OCI-LY1 (cell line): Measurements from ENCODE around the gene PDZD2.

ENCODE experiments used
- H2AFZ ChIP-seq: fragments of 200-600 bp; sonication (generic), shearing (Covaris generic); 2 replicates; pipeline ENCODE4 v1.6.0; 2014; ENCODE audit warnings: antibody characterized with exemption, mild to moderate bottlenecking, low read length
- H3F3A ChIP-seq: fragments of 200-600 bp; sonication (generic), shearing (Covaris generic); 2 replicates; pipeline ENCODE4 v1.6.0; 2014; ENCODE audit warnings: mild to moderate bottlenecking, antibody characterized with exemption, low read length, moderate library complexity; ENCODE audit not compliant: insufficient read depth
- H3K27ac ChIP-seq: fragments of 200-600 bp; sonication (generic); 2 replicates; pipeline ENCODE4 v1.5.1; 2014; ENCODE audit warnings: low read length, mixed run types, mild to moderate bottlenecking, low read depth; ENCODE audit not compliant: poor library complexity, severe bottlenecking
- H3K27me3 ChIP-seq: fragments of 200-600 bp; sonication (generic); 2 replicates; pipeline ENCODE4 v1.6.0; 2014; ENCODE audit warnings: antibody characterized with exemption, mild to moderate bottlenecking, low read length, moderate library complexity; ENCODE audit not compliant: insufficient read depth
- H3K36me3 ChIP-seq: fragments of 200-600 bp; sonication (generic); 2 replicates; pipeline ENCODE4 v1.6.1; 2014; ENCODE audit warnings: mild to moderate bottlenecking, antibody characterized with exemption, low read length, moderate library complexity, mixed read lengths; ENCODE audit not compliant: insufficient read depth
- H3K4me1 ChIP-seq: fragments of 200-600 bp; sonication (generic); 2 replicates; pipeline ENCODE4 v1.5.1; 2014; ENCODE audit warnings: mild to moderate bottlenecking, low read length, moderate library complexity; ENCODE audit not compliant: insufficient read depth, severe bottlenecking
- H3K4me2 ChIP-seq: fragments of 200-600 bp; sonication (generic), shearing (Covaris generic); 2 replicates; pipeline ENCODE4 v1.6.1; 2014; ENCODE audit warnings: low read length
- H3K4me3 ChIP-seq: fragments of 200-600 bp; sonication (generic); 2 replicates; pipeline ENCODE4 v1.5.1; 2014; ENCODE audit warnings: low read length, low read depth, mild to moderate bottlenecking, mixed read lengths; ENCODE audit not compliant: poor library complexity, severe bottlenecking
- H3K79me2 ChIP-seq: fragments of 200-600 bp; shearing (Covaris generic); 2 replicates; pipeline ENCODE4 v1.6.1; 2016; ENCODE audit warnings: mixed run types, low read length, mixed read lengths; ENCODE audit not compliant: insufficient read depth
- H3K9ac ChIP-seq: fragments of 200-600 bp; sonication (generic), shearing (Covaris generic); 2 replicates; pipeline ENCODE4 v1.6.1; 2014; ENCODE audit warnings: mild to moderate bottlenecking, low read length, mixed read lengths
- H3K9me2 ChIP-seq: fragments of 200-600 bp; sonication (generic), shearing (Covaris generic); 2 replicates; pipeline ENCODE4 v1.6.1; 2014; ENCODE audit warnings: low read depth, mild to moderate bottlenecking, low read length, mixed read lengths
- H3K9me3 ChIP-seq: fragments of 200-600 bp; shearing (Covaris generic); 2 replicates; pipeline ENCODE4 v1.6.1; 2014; ENCODE audit warnings: low read length, mixed read lengths
- H4K20me1 ChIP-seq: fragments of 200-600 bp; sonication (generic), shearing (Covaris generic); 2 replicates; pipeline ENCODE4 v1.6.0; 2016; ENCODE audit warnings: mild to moderate bottlenecking, low read length; ENCODE audit not compliant: insufficient read depth
- CTCF ChIP-seq: fragments of 200-600 bp; sonication (generic), shearing (Covaris generic); IDR thresholded peaks from 2 replicates; pipeline ENCODE4 v1.5.1; 2017; ENCODE audit warnings: mild to moderate bottlenecking, antibody characterized with exemption, low read length, moderate library complexity, mixed read lengths
- EZH2 ChIP-seq: fragments of 200-600 bp; sonication (generic), shearing (Covaris generic); IDR thresholded peaks from 2 replicates; pipeline ENCODE4 v1.8.0; 2017; ENCODE audit warnings: borderline replicate concordance, mixed run types, mild to moderate bottlenecking, antibody characterized with exemption, low read length, moderate library complexity, mixed read lengths

The PDZD2 gene

GRCh38 chr5:31741496-31741895 lies 102.6 kb downstream of the PDZD2 start:
- Histone ChIP-seq H3F3A (no peaks in the 10 kb centered on the region), H3K36me3 (no peaks in the 10 kb centered on the region), H4K20me1 (no peaks in the 10 kb centered on the region), H3K4me1 (no peaks in the 10 kb centered on the region), H3K27ac (no peak overlapping the region), H3K79me2 (no peaks in the 10 kb centered on the region), H3K4me3 (no peak overlapping the region), H2AFZ (no peak overlapping the region), H3K4me2 (no peak overlapping the region), H3K27me3 (no peaks in the 10 kb centered on the region), H3K9me2 (no peaks in the 10 kb centered on the region), H3K9me3 (no peaks in the 10 kb centered on the region), H3K9ac (no peak overlapping the region)
- no peak for TF ChIP-seq EZH2

GRCh38 chr5:31743678-31744077 lies 104.7 kb downstream of the PDZD2 start:
- H3K4me1 ChIP-seq, result no peaks in the 10 kb centered on the region
- H3K79me2 ChIP-seq, result no peaks in the 10 kb centered on the region
- H3K36me3 ChIP-seq, result no peaks in the 10 kb centered on the region
- no peaks in the 10 kb centered on the region for H4K20me1 ChIP-seq
- H2AFZ ChIP-seq, result no peak overlapping the region
- no peak overlapping the region for H3K4me2 ChIP-seq
- TF ChIP-seq CTCF (no peak), EZH2 (no peak)
- no peaks in the 10 kb centered on the region for H3K27me3 ChIP-seq
- H3K9me2 ChIP-seq, result no peaks in the 10 kb centered on the region
- no peak overlapping the region for H3K27ac ChIP-seq
- H3K4me3 ChIP-seq, result no peak overlapping the region
- H3K9me3 ChIP-seq, result no peaks in the 10 kb centered on the region
- no peak overlapping the region for H3K9ac ChIP-seq
- no peaks in the 10 kb centered on the region for H3F3A ChIP-seq

- H3K79me2 ChIP-seq, result no peaks in the 10 kb centered on the region
- H3K4me1 ChIP-seq, result no peaks in the 10 kb centered on the region
- H3K4me3 ChIP-seq, result no peak overlapping the region
- H4K20me1 ChIP-seq, result no peaks in the 10 kb centered on the region
- H3F3A ChIP-seq, result no peaks in the 10 kb centered on the region
- H3K27ac ChIP-seq, result no peak overlapping the region
- H3K9me3 ChIP-seq, result no peaks in the 10 kb centered on the region
- no peak overlapping the region for H3K9ac ChIP-seq
- no peaks in the 10 kb centered on the region for H3K36me3 ChIP-seq
- no peaks in the 10 kb centered on the region for H3K27me3 ChIP-seq
- no peak for TF ChIP-seq EZH2
- no peak for TF ChIP-seq CTCF
- H3K9me2 ChIP-seq, result no peaks in the 10 kb centered on the region
- H3K4me2 ChIP-seq, result no peak overlapping the region
- H2AFZ ChIP-seq, result no peak overlapping the region
Observed at GRCh38 chr5:31748458-31749172, 109.7 kb downstream of the PDZD2 start.

GRCh38 chr5:31750215-31750614 lies 111.3 kb downstream of the PDZD2 start:
- Histone ChIP-seq H3F3A (no peaks in the 10 kb centered on the region), H3K27ac (no peak overlapping the region), H2AFZ (no peak overlapping the region), H4K20me1 (no peaks in the 10 kb centered on the region), H3K4me3 (no peak overlapping the region), H3K4me2 (no peak overlapping the region), H3K9me2 (no peaks in the 10 kb centered on the region), H3K9ac (no peak overlapping the region), H3K79me2 (no peaks in the 10 kb centered on the region), H3K36me3 (no peaks in the 10 kb centered on the region), H3K9me3 (no peaks in the 10 kb centered on the region), H3K4me1 (no peaks in the 10 kb centered on the region), H3K27me3 (no peaks in the 10 kb centered on the region)
- no peak for TF ChIP-seq EZH2
- no peak for TF ChIP-seq CTCF
